ENCODE data around the gene FGF14. TPM values are rescaled to one million over a fixed set of nuclear protein-coding genes. Genes with fewer than 3 reads are reported as not detected.

Gene FGF14
- total RNA-seq, 4 donors from 2014 or later: under 0.01 to 2.4 (median 0.99) TPM

DNA sequence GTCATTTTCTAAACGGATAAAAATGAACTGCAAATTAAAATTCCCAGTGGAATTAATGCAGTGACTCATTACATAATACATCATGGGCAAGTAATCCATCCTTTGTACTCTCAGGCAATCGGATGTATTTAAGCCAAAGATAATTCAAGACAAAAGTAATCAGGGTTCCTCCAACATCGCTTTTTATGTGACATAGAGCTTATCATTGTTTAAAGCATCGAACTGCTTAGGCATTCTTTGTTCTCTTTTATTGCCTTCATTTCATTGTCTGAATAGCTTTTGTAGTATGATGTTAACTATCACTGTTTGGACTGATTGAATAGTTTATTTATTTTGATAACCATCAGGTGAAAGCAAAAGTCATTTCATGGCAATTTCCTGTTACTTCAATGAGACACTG is 740.0 kb downstream of the FGF14 start:
- in situ Hi-C loops (cut with MboI; ENCODE audit: low pct_ligation_motif_present in 1 of 4, low pct_unique_long_range_greater_than_20kb in 1 of 4, low sequenced_read_pairs in 3 of 4) (no loop called here), intact Hi-C loops (cut with DNase I; ENCODE audit: low total_unique reads) (no loop called here)
- Histone ChIP-seq H3K27ac (no peak overlapping the region), H3K9me3 (no peaks in the 10 kb centered on the region), H3K4me1 (no peaks in the 10 kb centered on the region), H3K27me3 (no peaks in the 10 kb centered on the region), H3K4me3 (no peak overlapping the region), H3K36me3 (no peaks in the 10 kb centered on the region)
- no peak for DNase-seq
- TF ChIP-seq POLR2AphosphoS5 (IDR thresholded peaks at IDR 0.05): no peak
- no peak for TF ChIP-seq EP300 (IDR thresholded peaks at IDR 0.05; ENCODE audit: low read depth)
- TF ChIP-seq POLR2A (IDR thresholded peaks at IDR 0.05): no peak
- TF ChIP-seq, protein P1, sequence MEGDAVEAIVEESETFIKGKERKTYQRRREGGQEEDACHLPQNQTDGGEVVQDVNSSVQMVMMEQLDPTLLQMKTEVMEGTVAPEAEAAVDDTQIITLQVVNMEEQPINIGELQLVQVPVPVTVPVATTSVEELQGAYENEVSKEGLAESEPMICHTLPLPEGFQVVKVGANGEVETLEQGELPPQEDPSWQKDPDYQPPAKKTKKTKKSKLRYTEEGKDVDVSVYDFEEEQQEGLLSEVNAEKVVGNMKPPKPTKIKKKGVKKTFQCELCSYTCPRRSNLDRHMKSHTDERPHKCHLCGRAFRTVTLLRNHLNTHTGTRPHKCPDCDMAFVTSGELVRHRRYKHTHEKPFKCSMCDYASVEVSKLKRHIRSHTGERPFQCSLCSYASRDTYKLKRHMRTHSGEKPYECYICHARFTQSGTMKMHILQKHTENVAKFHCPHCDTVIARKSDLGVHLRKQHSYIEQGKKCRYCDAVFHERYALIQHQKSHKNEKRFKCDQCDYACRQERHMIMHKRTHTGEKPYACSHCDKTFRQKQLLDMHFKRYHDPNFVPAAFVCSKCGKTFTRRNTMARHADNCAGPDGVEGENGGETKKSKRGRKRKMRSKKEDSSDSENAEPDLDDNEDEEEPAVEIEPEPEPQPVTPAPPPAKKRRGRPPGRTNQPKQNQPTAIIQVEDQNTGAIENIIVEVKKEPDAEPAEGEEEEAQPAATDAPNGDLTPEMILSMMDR (IDR thresholded peaks at IDR 0.05): no peak
- 4 to 30% methylated on average over 4 of the region's 4 CpGs for WGBS, 2 donors (ENCODE audit: low coverage in 1 of 2)

Small RNAs within 50 kb of the gene (small RNA-seq; reads per million reads assigned to genes)
- gene MIR2681 (0 to 0.55 (median 0.15) reads per million in 4 donors), gene MIR4705 (0 reads per million in 4 donors), gene RNU1-24P (0 reads per million in 4 donors), gene RNY1P2 (0 reads per million in 4 donors), gene RPL39P29 (0 reads per million in 4 donors)

Other genes with a start within 250 kb of the FGF14 start
- gene TPP2, start 194.9 kb upstream of the FGF14 start, total RNA-seq: 10 to 100 TPM; 19.1 to 47.8 (median 30.3) TPM